Thyroid gland (tissue), 4 donors: ENCODE measurements around the gene EPHB6. TPM values are rescaled to one million over a fixed set of nuclear protein-coding genes. Genes with fewer than 3 reads are reported as not detected.

Experiments
- DNase-seq, 2 donors: peaks; one replicate each; pipeline ENCODE4 v3.0.0-alpha.2; 2019
- H3K27ac ChIP-seq, 3 donors: fragments of 200-600 bp; sonication (generic); 1 replicate in 2 of 3; 2 replicates in 1 of 3; pipeline ENCODE4 v1.5.1; 2016 to 2019; ENCODE audit warnings: mild to moderate bottlenecking in 1 of 3, moderate library complexity in 1 of 3
- H3K27me3 ChIP-seq: fragments of 200-600 bp; sonication (generic); one replicate; pipeline ENCODE4 v1.5.1; 2019
- H3K36me3 ChIP-seq, 2 donors: fragments of 200-600 bp; sonication (generic); one replicate each; pipeline ENCODE4 v1.5.1; 2016 to 2019
- H3K4me1 ChIP-seq, 2 donors: fragments of 200-600 bp; sonication (generic); one replicate each; pipeline ENCODE4 v1.5.1; 2017 to 2019
- H3K4me3 ChIP-seq, 3 donors: fragments of 200-600 bp; sonication (generic); replicated peaks in 1 of 3; 1 replicate in 2 of 3; 2 replicates in 1 of 3; pipeline ENCODE4 v1.5.1; 2016; ENCODE audit warnings: mild to moderate bottlenecking in 1 of 3
- H3K9me3 ChIP-seq: fragments of 200-600 bp; sonication (generic); one replicate; pipeline ENCODE4 v1.5.1; 2017
- CTCF ChIP-seq, 6 experiments: fragments of 200-600 bp in 3 of 6; fragments of 450-650 bp in 3 of 6; sonication (generic) in 3 of 6; IDR thresholded peaks; one replicate each; pipeline ENCODE4 v1.5.1; 2016 to 2019; ENCODE audit warnings: antibody characterized with exemption in 6 of 6, mild to moderate bottlenecking in 2 of 6, inconsistent platforms in 1 of 6, moderate library complexity in 1 of 6
- POLR2A ChIP-seq, 2 donors: fragments of 450-650 bp; IDR thresholded peaks; one replicate each; pipeline ENCODE4 v1.6.1; 2017; ENCODE audit warnings: antibody characterized with exemption in 2 of 2, mild to moderate bottlenecking in 2 of 2, moderate library complexity in 1 of 2
- WGBS, 2 donors: methylation state at CpG; one replicate each; pipeline ENCODE4 v1.1.5; 2017; 5-methylcytosine and 5-hydroxymethylcytosine counted together
- intact Hi-C: fragments of 100-400 bp; cut with DNase I; formaldehyde crosslinking; loops from one replicate; pipeline ENCODE4 v1.15.1; 2023
- total RNA-seq, 4 donors: library from RNA; depleted of rRNA; stranded (reverse); fragments of >200 nt; gene quantifications; one replicate each; pipeline ENCODE4 v1.2.3, GENCODE V29; 2016

The EPHB6 gene
- total RNA-seq, 4 donors from 2014 or later = 20.0 to 46.2 (median 27.4) TPM

DNA sequence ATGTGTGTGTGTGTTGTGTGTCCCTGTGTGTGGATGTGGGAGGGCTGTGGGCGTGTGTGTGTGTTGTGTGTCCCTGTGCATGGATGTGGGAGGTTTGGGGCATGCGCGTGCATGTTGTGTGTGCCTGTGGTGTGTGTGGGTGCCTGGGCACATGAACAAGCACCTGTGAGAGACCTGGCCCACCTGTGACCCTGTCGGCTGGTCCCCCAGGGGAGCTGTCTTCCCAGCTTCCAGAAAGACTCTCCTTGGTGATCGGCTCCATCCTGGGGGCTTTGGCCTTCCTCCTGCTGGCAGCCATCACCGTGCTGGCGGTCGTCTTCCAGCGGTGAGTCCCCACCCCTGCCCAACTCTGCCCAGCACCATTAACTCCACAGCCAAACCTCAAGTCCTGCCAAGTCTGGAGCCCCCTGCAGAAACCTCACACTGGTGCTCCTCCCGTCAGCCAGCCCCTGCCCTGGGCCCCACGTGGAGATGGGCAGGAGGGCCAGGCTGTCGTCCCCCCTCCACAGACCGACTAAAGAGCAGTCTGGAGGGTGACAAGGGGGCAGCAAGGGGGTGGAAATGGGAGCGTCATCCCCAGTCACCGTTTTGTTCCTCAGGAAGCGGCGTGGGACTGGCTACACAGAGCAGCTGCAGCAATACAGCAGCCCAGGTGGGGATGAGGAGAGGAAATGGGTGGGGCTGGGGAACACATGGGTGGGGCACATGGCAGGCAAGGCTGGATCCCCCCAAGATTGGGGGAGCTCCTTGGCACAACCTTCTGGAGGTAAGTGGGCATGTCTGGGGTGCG lies 12.7 kb downstream of the EPHB6 start:
- Histone ChIP-seq H3K36me3 (no peaks in the 10 kb centered on the region), H3K9me3 (no peaks in the 10 kb centered on the region), H3K27me3 (no peaks in the 10 kb centered on the region), H3K4me1 (no peaks in the 10 kb centered on the region), H3K4me3 (no peak overlapping the region), H3K27ac (no peak overlapping the region)
- WGBS, 2 donors = 82 to 83% methylated on average over 14 to 18 of the region's 18 CpGs
- no peak for TF ChIP-seq POLR2A (IDR thresholded peaks at IDR 0.05)
- no peak for TF ChIP-seq CTCF (IDR thresholded peaks at IDR 0.05)
- intact Hi-C loops = no loop called here
- DNase-seq = no peak

- no peaks in the 10 kb centered on the region for H3K27me3 ChIP-seq
- H3K36me3 ChIP-seq = no peaks in the 10 kb centered on the region
- intact Hi-C loops = no loop called here
- H3K27ac ChIP-seq = no peak overlapping the region
- 84 to 91% methylated on average over 21 to 30 of the region's 31 CpGs for WGBS, 2 donors
- H3K9me3 ChIP-seq = no peaks in the 10 kb centered on the region
- H3K4me3 ChIP-seq = no peak overlapping the region
- no peaks in the 10 kb centered on the region for H3K4me1 ChIP-seq
- no peak for TF ChIP-seq CTCF (IDR thresholded peaks at IDR 0.05)
- no peak for TF ChIP-seq POLR2A (IDR thresholded peaks at IDR 0.05)
- DNase-seq = no peak
Measured at GRCh38 chr7:142868188-142868985, 13.5 kb downstream of the EPHB6 start.

DNA sequence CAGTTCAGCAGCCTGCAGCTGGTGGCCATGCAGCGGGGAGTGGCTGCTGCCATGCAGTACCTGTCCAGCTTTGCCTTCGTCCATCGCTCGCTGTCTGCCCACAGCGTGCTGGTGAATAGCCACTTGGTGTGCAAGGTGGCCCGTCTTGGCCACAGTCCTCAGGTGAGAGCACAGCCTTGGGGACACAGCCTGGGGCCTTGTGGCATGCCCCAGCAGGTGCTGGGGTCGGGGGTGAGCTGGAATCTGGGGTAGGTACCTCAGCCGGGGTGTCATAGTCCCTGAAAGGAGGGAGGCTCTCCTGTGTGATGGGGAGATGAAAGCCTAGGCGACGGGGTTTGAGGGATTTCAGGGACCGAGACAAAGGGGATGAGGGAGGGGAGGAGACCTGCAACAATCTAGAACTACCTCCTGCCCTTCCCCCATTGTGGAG lies 14.1 kb downstream of the EPHB6 start:
- no peaks in the 10 kb centered on the region for H3K9me3 ChIP-seq
- no peaks in the 10 kb centered on the region for H3K36me3 ChIP-seq
- H3K27ac ChIP-seq = no peak overlapping the region
- no peaks in the 10 kb centered on the region for H3K27me3 ChIP-seq
- no peaks in the 10 kb centered on the region for H3K4me1 ChIP-seq
- WGBS, 2 donors = 95 to 96% methylated on average over 9 to 11 of the region's 11 CpGs
- no peak overlapping the region for H3K4me3 ChIP-seq
- intact Hi-C loops = no loop called here
- no peak for DNase-seq
- TF ChIP-seq POLR2A (IDR thresholded peaks at IDR 0.05) (no peak), CTCF (IDR thresholded peaks at IDR 0.05) (no peak)

DNA sequence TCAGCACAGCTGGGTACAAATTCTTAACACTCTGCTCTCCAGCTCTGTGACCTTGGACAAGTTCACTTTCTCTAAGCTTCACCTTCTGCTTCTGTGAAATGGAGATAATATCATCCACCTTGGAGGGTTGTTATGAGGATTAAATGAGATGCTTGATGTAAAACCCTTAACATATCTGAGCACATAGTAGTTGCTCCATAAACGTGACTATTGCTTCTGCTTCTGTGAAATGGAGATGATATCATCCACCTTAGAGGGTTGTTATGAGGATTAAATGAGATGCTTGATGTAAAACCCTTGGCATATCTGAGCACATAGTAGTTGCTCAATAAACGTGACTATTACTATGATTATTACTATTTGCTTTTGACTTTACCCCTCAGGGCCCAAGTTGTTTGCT lies 14.6 kb downstream of the EPHB6 start:
- Histone ChIP-seq H3K27ac (no peak overlapping the region), H3K9me3 (no peaks in the 10 kb centered on the region), H3K27me3 (no peaks in the 10 kb centered on the region), H3K4me1 (no peaks in the 10 kb centered on the region), H3K4me3 (no peak overlapping the region), H3K36me3 (no peaks in the 10 kb centered on the region)
- no peak for DNase-seq
- TF ChIP-seq POLR2A (IDR thresholded peaks at IDR 0.05) = no peak
- no peak for TF ChIP-seq CTCF (IDR thresholded peaks at IDR 0.05)
- intact Hi-C loops = no loop called here
- 93 to 94% methylated on average over 2 of the region's 2 CpGs for WGBS, 2 donors

DNA sequence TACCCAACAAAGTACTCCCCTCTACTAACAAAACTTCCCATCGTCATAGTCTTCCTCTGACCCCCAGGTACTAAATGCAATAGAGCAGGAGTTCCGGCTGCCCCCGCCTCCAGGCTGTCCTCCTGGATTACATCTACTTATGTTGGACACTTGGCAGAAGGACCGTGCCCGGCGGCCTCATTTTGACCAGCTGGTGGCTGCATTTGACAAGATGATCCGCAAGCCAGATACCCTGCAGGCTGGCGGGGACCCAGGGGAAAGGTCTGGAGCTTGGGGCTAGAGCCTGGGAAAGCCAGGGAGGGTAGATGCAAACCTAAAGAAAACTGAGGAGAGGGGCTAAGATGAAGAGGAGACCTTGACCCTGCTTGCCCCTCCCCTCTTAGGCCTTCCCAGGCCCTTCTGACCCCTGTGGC lies 15.3 kb downstream of the EPHB6 start:
- TF ChIP-seq POLR2A (IDR thresholded peaks at IDR 0.05) = no peak
- TF ChIP-seq CTCF (IDR thresholded peaks at IDR 0.05) = no peak
- H3K4me3 ChIP-seq = no peak overlapping the region
- no peaks in the 10 kb centered on the region for H3K9me3 ChIP-seq
- 80 to 89% methylated on average over 8 of the region's 8 CpGs for WGBS, 2 donors
- no peak overlapping the region for H3K27ac ChIP-seq
- H3K27me3 ChIP-seq = no peaks in the 10 kb centered on the region
- no peaks in the 10 kb centered on the region for H3K4me1 ChIP-seq
- intact Hi-C loops = loop anchor here (10.0 kb wide), 1 partner anchor 345 kb away; no protein-coding TSS in a partner anchor
- no peak for DNase-seq
- no peaks in the 10 kb centered on the region for H3K36me3 ChIP-seq
